ENCODE data around the gene CUX1.

GRCh38 chr7:101937717-101938514 is 120.5 kb downstream of the CUX1 start:
- TF ChIP-seq CTCF (IDR thresholded peaks at IDR 0.05) (no peak), POLR2A (IDR thresholded peaks at IDR 0.05) (no peak)
